K562 (cell line): Measurements from ENCODE around the gene INTS1. TPM values are rescaled to one million over a fixed set of nuclear protein-coding genes. Genes with fewer than 3 reads are reported as not detected.

ENCODE experiments used
- ATAC-seq: fragments of 200-7000 bp; cut with Tn5 transposase; 3 replicates; pipeline ENCODE4 v1.9.1; 2020; ENCODE audit warnings: moderate library complexity
- BruUV-seq: library from RNA; stranded (reverse); fragments of 400-500 nt; replicated peaks from 2 replicates; lab custom pipeline; 2021; lab: Mats Ljungman, UMichigan
- CTCF ChIA-PET: fragments of 300-600 bp; formaldehyde crosslinking; extraction: SDS; loops from one replicate; lab custom pipeline; 2021; ENCODE audit warnings: low intra/inter-chr PET ratio; lab: Yijun Ruan, JAX
- POLR2A ChIA-PET: fragments of 300-600, 350-650 bp; sonication (Branson Sonifier 250); formaldehyde crosslinking; extraction: SDS; loops from one replicate; lab custom pipeline; 2021; ENCODE audit warnings: antibody characterized with exemption, inconsistent platforms; lab: Yijun Ruan, JAX
- DNase-seq, 4 experiments: peaks; one replicate each; pipeline versions ENCODE4 v3.0.0 to v3.0.0-alpha.2; 2011 to 2018; ENCODE audit warnings: low spot score in 3 of 4, mixed read lengths in 3 of 4; ENCODE audit errors: extremely low read depth in 1 of 4
- FAIRE-seq: peaks from 2 replicates; lab custom pipeline; 2011; peaks lifted over from hg19 to GRCh38; lab: Jason Lieb, UNC
- H2AFZ ChIP-seq: 2 replicates; pipeline ENCODE4 v1.6.0; 2011; ENCODE audit warnings: low read depth, low read length, control low read depth, inconsistent platforms
- H3K27ac ChIP-seq: fragments of 200-600 bp; 3 replicates; pipeline ENCODE4 v1.8.0; 2011; ENCODE audit warnings: low read depth, mild to moderate bottlenecking, control low read depth, inconsistent platforms, low read length, moderate library complexity, mixed read lengths; ENCODE audit errors: extremely low read depth
- H3K27me3 ChIP-seq, 2 experiments: fragments of 300-600 bp in 1 of 2; 2 replicates in 1 of 2; 3 replicates in 1 of 2; pipeline versions ENCODE4 v1.6.0 to v1.8.0; 2011; ENCODE audit warnings: inconsistent platforms in 2 of 2, low read length in 2 of 2, mild to moderate bottlenecking in 1 of 2, mixed read lengths in 1 of 2, moderate library complexity in 1 of 2; ENCODE audit not compliant: control insufficient read depth in 2 of 2, insufficient read depth in 2 of 2
- H3K36me3 ChIP-seq: fragments of 300-600 bp; 3 replicates; pipeline ENCODE4 v1.8.0; 2011; ENCODE audit warnings: mild to moderate bottlenecking, low read length, inconsistent platforms; ENCODE audit not compliant: control insufficient read depth, insufficient read depth
- H3K4me1 ChIP-seq, 2 experiments: fragments of 200-600 bp in 1 of 2; replicated peaks in 1 of 2; 2 replicates in 1 of 2; 3 replicates in 1 of 2; pipeline versions ENCODE4 v1.5.1 to v1.8.0; 2011; ENCODE audit warnings: inconsistent platforms in 2 of 2, low read length in 2 of 2, mild to moderate bottlenecking in 1 of 2, mixed read lengths in 1 of 2, moderate library complexity in 1 of 2; ENCODE audit not compliant: control insufficient read depth in 2 of 2, insufficient read depth in 2 of 2
- H3K4me2 ChIP-seq: 2 replicates; pipeline ENCODE4 v1.6.1; 2011; ENCODE audit warnings: low read length, control low read depth, inconsistent platforms, mixed read lengths; ENCODE audit not compliant: insufficient read depth
- H3K4me3 ChIP-seq: fragments of 200-600 bp; sonication (generic), shearing (Covaris generic); 2 replicates; pipeline ENCODE4 v1.5.1; 2016; ENCODE audit warnings: control low read depth, inconsistent platforms
- H3K79me2 ChIP-seq: fragments of 200-600 bp; 3 replicates; pipeline ENCODE4 v1.8.0; 2011; ENCODE audit warnings: low read length, inconsistent platforms; ENCODE audit not compliant: control insufficient read depth, insufficient read depth
- H3K9ac ChIP-seq, 2 experiments: 2 replicates each; pipeline versions ENCODE4 v1.6.0 to v1.6.1; 2011; ENCODE audit warnings: low read depth in 2 of 2, low read length in 2 of 2, control low read depth in 1 of 2, inconsistent platforms in 1 of 2, mild to moderate bottlenecking in 1 of 2, mixed read lengths in 1 of 2; ENCODE audit not compliant: insufficient read depth in 1 of 2
- H3K9me1 ChIP-seq: one replicate; pipeline ENCODE4 v1.6.0; 2011; ENCODE audit warnings: inconsistent platforms, mild to moderate bottlenecking, low read length, moderate library complexity; ENCODE audit not compliant: control insufficient read depth, insufficient read depth
- H3K9me3 ChIP-seq: replicated peaks from 2 replicates; pipeline ENCODE4 v1.5.1; 2011; ENCODE audit warnings: low read depth, low read length, inconsistent platforms; ENCODE audit not compliant: control insufficient read depth, insufficient read depth
- H4K20me1 ChIP-seq: replicated peaks from 2 replicates; pipeline ENCODE4 v1.6.1; 2011; ENCODE audit warnings: low read length, inconsistent platforms, mixed read lengths; ENCODE audit not compliant: control insufficient read depth, insufficient read depth
- ARHGAP35 ChIP-seq: fragments of 450-650 bp; IDR thresholded peaks from 2 replicates; pipeline ENCODE4 v1.6.1; 2018; ENCODE audit not compliant: partially characterized antibody
- BCL6 ChIP-seq: fragments of 250-450 bp; sonication (Bioruptor Pico); IDR thresholded peaks from 2 replicates; pipeline ENCODE4 v1.4.0; 2020
- HINFP ChIP-seq: fragments of 450-650 bp; conservative IDR thresholded peaks from 2 replicates; pipeline ENCODE4 v1.6.1; 2016; ENCODE audit warnings: missing genetic modification characterization, low read depth, mild to moderate bottlenecking, control low read depth, missing compliant biosample characterization
- HLTF ChIP-seq: fragments of 450-650 bp; IDR thresholded peaks from 2 replicates; pipeline ENCODE4 v1.6.1; 2016
- HMBOX1 ChIP-seq: sonication (generic); IDR thresholded peaks from 2 replicates; pipeline ENCODE4 v1.6.1; 2016
- LARP7 ChIP-seq: fragments of 450-650 bp; IDR thresholded peaks from 2 replicates; pipeline ENCODE4 v1.6.1; 2016
- MCM3 ChIP-seq: fragments of 450-650 bp; IDR thresholded peaks from 2 replicates; pipeline ENCODE4 v1.6.1; 2016
- OTX1 ChIP-seq: fragments of 450-650 bp; formaldehyde crosslinking; IDR thresholded peaks from 2 replicates; pipeline ENCODE4 v1.4.0; 2022; ENCODE audit warnings: mild to moderate bottlenecking
- RNF2 ChIP-seq: sonication (generic); IDR thresholded peaks from 2 replicates; pipeline ENCODE4 v1.6.1; 2016
- SLC30A9 ChIP-seq: fragments of 250-450 bp; sonication (Bioruptor Pico); IDR thresholded peaks from 2 replicates; pipeline ENCODE4 v1.8.0; 2022; ENCODE audit warnings: mild to moderate bottlenecking, moderate library complexity
- SP1 ChIP-seq: sonication (generic); formaldehyde crosslinking; IDR thresholded peaks from 2 replicates; pipeline ENCODE4 v1.8.1; 2022; ENCODE audit warnings: mild to moderate bottlenecking, missing genetic modification reagents
- THRA ChIP-seq: fragments of 450-650 bp; IDR thresholded peaks from 2 replicates; pipeline ENCODE4 v1.6.1; 2017; ENCODE audit warnings: mild to moderate bottlenecking, moderate library complexity
- ZBTB26 ChIP-seq: fragments of 450-650 bp; formaldehyde crosslinking; IDR thresholded peaks from 2 replicates; pipeline ENCODE4 v1.4.0; 2022; ENCODE audit warnings: missing genetic modification characterization
- ZBTB9 ChIP-seq: fragments of 450-650 bp; formaldehyde crosslinking; IDR thresholded peaks from 2 replicates; pipeline ENCODE4 v1.4.0; 2020; ENCODE audit warnings: mild to moderate bottlenecking, moderate library complexity
- ZNF3 ChIP-seq: fragments of 250-450 bp; sonication (Bioruptor Pico); IDR thresholded peaks from 2 replicates; pipeline ENCODE4 v1.5.0; 2021; ENCODE audit warnings: mild to moderate bottlenecking, moderate library complexity
- ZNF512 ChIP-seq: IDR thresholded peaks from 2 replicates; pipeline ENCODE4 v1.6.1; 2016; ENCODE audit warnings: missing genetic modification characterization, missing compliant biosample characterization
- WGBS: fragments of 100-300 bp; shearing (Covaris generic); methylation state at CpG from one replicate; pipeline ENCODE4 v1.1.6; 2016; ENCODE audit warnings: low coverage, mixed read lengths; ENCODE audit not compliant: insufficient coverage; ENCODE audit errors: missing lambda C conversion rate; 5-methylcytosine and 5-hydroxymethylcytosine counted together
- in situ Hi-C: fragments of 300-500 bp; cut with MboI; formaldehyde crosslinking; loops from 4 replicates; pipeline ENCODE4 v1.15.0; 2018; ENCODE audit warnings: inconsistent platforms, mixed read lengths
- intact Hi-C: fragments of 100-400 bp; cut with micrococcal nuclease; formaldehyde crosslinking; loops from 2 replicates; pipeline ENCODE4 v1.14.2; 2022
- polyA plus RNA-seq, 8 experiments: library from polyadenylated mRNA; depleted of rRNA in 4 of 8; stranded (reverse) in 5 of 8; unstranded in 3 of 8; fragments of >200 nt; fragmentation: Nextera tagmentation in 2 of 8; fragmentation: Illumina TruSeq in 1 of 8; extraction: Ambion mirVana in 2 of 8; extraction: Trizol in 1 of 8; gene quantifications; 2 replicates each; pipeline versions ENCODE4 v1.2.1 to v1.2.3, GENCODE V29; 2011 to 2014; ENCODE audit warnings: inconsistent platforms in 1 of 8, missing spikeins in 1 of 8
- total RNA-seq, 7 experiments: library from RNA; depleted of rRNA in 6 of 7; stranded (reverse); fragments of >200 nt in 6 of 7; fragmentation: Illumina TruSeq in 2 of 7; extraction: Trizol in 2 of 7; gene quantifications; 2 replicates each; pipeline versions ENCODE4 v1.2.1 to v1.2.3, GENCODE V29; 2011 to 2021; ENCODE audit warnings: low replicate concordance in 1 of 7

The INTS1 gene
- total and polyA plus RNA-seq, 9 of the 15 experiments (the other 6 are each of a cell fraction or from before 2014, with no cell fraction given): 0.34 to 119 (median 18.5) TPM

GRCh38 chr7:1526271-1526754, 22.1 kb upstream of the INTS1 start:
- Histone ChIP-seq H3K27me3 (peaks cover 23 to 34% of the 10 kb centered on the region in 2 experiments; a peak in 4 of 5 replicates), H3K4me1 (peaks cover under 1 to 34% of the 10 kb centered on the region in 2 experiments; a peak in 3 of 5 replicates), H3K9me1 (no peaks in the 10 kb centered on the region), H3K36me3 (no peaks in the 10 kb centered on the region), H3K9me3 (no peaks in the 10 kb centered on the region), H3K79me2 (peaks cover 5% of the 10 kb centered on the region), H3K4me2 (no peak overlapping the region), H3K9ac (peak overlapping the region in 1 of 2 experiments; percentile 55; a peak in 1 of 4 replicates), H3K4me3 (no peak overlapping the region), H4K20me1 (no peaks in the 10 kb centered on the region), H3K27ac (no peak overlapping the region), H2AFZ (no peak overlapping the region)
- FAIRE-seq: no peak
- intact Hi-C loops: no loop called here
- BruUV-seq: no TSS peak
- no peak; the same call in 2 of the 3 replicates for ATAC-seq
- ChIA-PET POLR2A (interaction anchor here (1.3 kb wide), 1 partner anchor 13 kb away, joined by 5 read pairs; no protein-coding TSS in a partner anchor), CTCF (no interaction called here)
- 3% methylated on average over 6 of the region's 6 CpGs for WGBS
- no peak for DNase-seq
- in situ Hi-C loops: no loop called here
- no peak for TF ChIP-seq RNF2
- 0 out of 2 replicates have a peak, but pooled peaks have one; percentile 25 for TF ChIP-seq OTX1 (CRISPR knock-in tag)
- TF ChIP-seq HMBOX1: no peak
- 0 out of 2 replicates have a peak, but pooled peaks have one; percentile 22 for TF ChIP-seq LARP7
- TF ChIP-seq THRA: no peak
- 0 out of 2 replicates have a peak, but pooled peaks have one; percentile 59 for TF ChIP-seq ZBTB26 (CRISPR knock-in tag)
- no peak for TF ChIP-seq MCM3
- no peak for TF ChIP-seq SP1 (CRISPR knock-in tag)
- peak; percentile 93 for TF ChIP-seq ZNF512 (tag)
- no peak for TF ChIP-seq ZNF3
- TF ChIP-seq HLTF: 0 out of 2 replicates have a peak, but pooled peaks have one; percentile 30
- 0 out of 2 replicates have a peak, but pooled peaks have one; percentile 37 for TF ChIP-seq HINFP (tag)
- TF ChIP-seq ARHGAP35: peak; percentile 13
- TF ChIP-seq SLC30A9 (CRISPR knock-in tag): no peak
- TF ChIP-seq BCL6 (CRISPR knock-in tag): no peak
- no peak for TF ChIP-seq ZBTB9 (CRISPR knock-in tag)
